NCI-H82 treated with DMSO at 0.1 percent for 48 hours (cell line): ENCODE data around the gene ZNF503.

Source experiments
- DNase-seq: peaks from one replicate; lab custom pipeline; 2025; ENCODE audit not compliant: unreplicated experiment; lab: John Stamatoyannopoulos, UW

Gene ZNF503

GRCh38 chr10:75432176-75432575 is 30.6 kb upstream of the ZNF503 start:
- no peak for DNase-seq

- DNase-seq: no peak
These were observed 29.9 kb upstream of the ZNF503 start, which contains the start of gene LRMDA for GRCh38 chr10:75431180-75432111. LRMDA (plus strand) TSS chr10:75431624.

- no peak for DNase-seq
These were observed 28.6 kb upstream of the ZNF503 start for GRCh38 chr10:75430000-75430763.

GRCh38 chr10:75429159-75429827 is 27.7 kb upstream of the ZNF503 start:
- no peak for DNase-seq

- no peak for DNase-seq
These were observed 27.0 kb upstream of the ZNF503 start for GRCh38 chr10:75428434-75429158.

- no peak for DNase-seq
These were observed 26.4 kb upstream of the ZNF503 start for GRCh38 chr10:75427951-75428350.

GRCh38 chr10:75426880-75427279 is 25.3 kb upstream of the ZNF503 start:
- no peak for DNase-seq

GRCh38 chr10:75425291-75426079 is 23.9 kb upstream of the ZNF503 start:
- DNase-seq: no peak

- DNase-seq: no peak
These were observed 23.0 kb upstream of the ZNF503 start for GRCh38 chr10:75424571-75424970.

- no peak for DNase-seq
These were observed 21.3 kb upstream of the ZNF503 start for GRCh38 chr10:75422913-75423312.

- no peak for DNase-seq
These were observed 17.1 kb upstream of the ZNF503 start for GRCh38 chr10:75418712-75419111.

- no peak for DNase-seq
These were observed 16.7 kb upstream of the ZNF503 start for GRCh38 chr10:75418293-75418692.

GRCh38 chr10:75417522-75417927 is 16.0 kb upstream of the ZNF503 start:
- DNase-seq: no peak

- DNase-seq: no peak
These were observed 13.0 kb upstream of the ZNF503 start for GRCh38 chr10:75414527-75414926.

GRCh38 chr10:75410132-75411005 is 8.8 kb upstream of the ZNF503 start:
- no peak for DNase-seq

GRCh38 chr10:75408911-75409885 is 7.6 kb upstream of the ZNF503 start:
- DNase-seq: no peak

- DNase-seq: no peak
These were observed 6.9 kb upstream of the ZNF503 start for GRCh38 chr10:75408509-75408875.
